ENCODE data around the gene CLEC1A.

The CLEC1A gene

GRCh38 chr12:10098791-10099190 lies at the start of gene CLEC1A:
Gene CLEC1A (minus strand): TSS chr12:10098985. CDS start chr12:10098922, 63 bp downstream.
- DNase-seq, result no peak

- no peak for DNase-seq
Measured at GRCh38 chr12:10147714-10148403, 49.1 kb upstream of the CLEC1A start.

GRCh38 chr12:10142976-10143589 lies 44.3 kb upstream of the CLEC1A start:
- no peak for DNase-seq

- DNase-seq, result no peak
Measured at GRCh38 chr12:10140001-10140400, 41.2 kb upstream of the CLEC1A start.

- DNase-seq, result peak; percentile 16
Measured at GRCh38 chr12:10136637-10137205, 37.9 kb upstream of the CLEC1A start.

GRCh38 chr12:10135126-10135525 lies 36.3 kb upstream of the CLEC1A start:
- no peak for DNase-seq

- no peak for DNase-seq
Measured at GRCh38 chr12:10132850-10133370, 34.1 kb upstream of the CLEC1A start.

GRCh38 chr12:10131111-10131690 lies 32.4 kb upstream of the CLEC1A start:
- DNase-seq, result no peak

- no peak for DNase-seq
Measured at GRCh38 chr12:10130042-10130441, 31.3 kb upstream of the CLEC1A start, which contains the start of gene CLEC7A. Gene CLEC7A (minus strand): TSS chr12:10130199. CDS start chr12:10130082, 117 bp downstream.

GRCh38 chr12:10128687-10129086 lies 29.9 kb upstream of the CLEC1A start:
- no peak for DNase-seq

GRCh38 chr12:10126413-10126812 lies 27.6 kb upstream of the CLEC1A start:
- no peak for DNase-seq

GRCh38 chr12:10122689-10123088 lies 23.9 kb upstream of the CLEC1A start:
- DNase-seq, result no peak

- no peak for DNase-seq
Measured at GRCh38 chr12:10121278-10121677, 22.5 kb upstream of the CLEC1A start.

- DNase-seq, result no peak
Measured at GRCh38 chr12:10119066-10119465, 20.3 kb upstream of the CLEC1A start.

- DNase-seq, result no peak
Measured at GRCh38 chr12:10115890-10116289, 17.1 kb upstream of the CLEC1A start.

GRCh38 chr12:10115311-10115710 lies 16.5 kb upstream of the CLEC1A start:
- no peak for DNase-seq

- no peak for DNase-seq
Measured at GRCh38 chr12:10113920-10114319, 15.1 kb upstream of the CLEC1A start.

- no peak for DNase-seq
Measured at GRCh38 chr12:10113075-10113474, 14.3 kb upstream of the CLEC1A start.

- DNase-seq, result no peak
Measured at GRCh38 chr12:10111451-10111850, 12.7 kb upstream of the CLEC1A start.

- no peak for DNase-seq
Measured at GRCh38 chr12:10110256-10110844, 11.6 kb upstream of the CLEC1A start.

- no peak for DNase-seq
Measured at GRCh38 chr12:10102322-10102721, 3.5 kb upstream of the CLEC1A start.

- DNase-seq, result no peak
Measured at GRCh38 chr12:10101648-10102220, 2.9 kb upstream of the CLEC1A start.

- DNase-seq, result no peak
Measured at GRCh38 chr12:10101042-10101579, 2.3 kb upstream of the CLEC1A start.

Data from NCI-H2029 (cell line).